Neural progenitor cell (in vitro differentiated cells): ENCODE results near the gene BRINP1.
"Not testable (repeated sequence)": the region's sequence is repeated elsewhere in the genome, so short reads cannot be mapped to it uniquely, and the experiment has no call there.

ENCODE experiments used
- EZH2 ChIP-seq: fragments of 200-600 bp; sonication (generic); IDR thresholded peaks from 2 replicates; pipeline ENCODE4 v1.6.1; 2017; ENCODE audit warnings: antibody characterized with exemption, mild to moderate bottlenecking, moderate library complexity
- EZH2phosphoT487 ChIP-seq: fragments of 200-600 bp; sonication (generic); IDR thresholded peaks from 2 replicates; pipeline ENCODE4 v1.6.1; 2017; ENCODE audit warnings: antibody characterized with exemption
- TF ChIP-seq, protein P1 (sequence below): fragments of 200-600 bp; sonication (generic); IDR thresholded peaks from 2 replicates; pipeline ENCODE4 v1.5.1; 2017; ENCODE audit warnings: antibody characterized with exemption, mild to moderate bottlenecking

GRCh38 chr9:119169222-119169621 is 200.0 kb downstream of the BRINP1 start:
- TF ChIP-seq, protein P1, sequence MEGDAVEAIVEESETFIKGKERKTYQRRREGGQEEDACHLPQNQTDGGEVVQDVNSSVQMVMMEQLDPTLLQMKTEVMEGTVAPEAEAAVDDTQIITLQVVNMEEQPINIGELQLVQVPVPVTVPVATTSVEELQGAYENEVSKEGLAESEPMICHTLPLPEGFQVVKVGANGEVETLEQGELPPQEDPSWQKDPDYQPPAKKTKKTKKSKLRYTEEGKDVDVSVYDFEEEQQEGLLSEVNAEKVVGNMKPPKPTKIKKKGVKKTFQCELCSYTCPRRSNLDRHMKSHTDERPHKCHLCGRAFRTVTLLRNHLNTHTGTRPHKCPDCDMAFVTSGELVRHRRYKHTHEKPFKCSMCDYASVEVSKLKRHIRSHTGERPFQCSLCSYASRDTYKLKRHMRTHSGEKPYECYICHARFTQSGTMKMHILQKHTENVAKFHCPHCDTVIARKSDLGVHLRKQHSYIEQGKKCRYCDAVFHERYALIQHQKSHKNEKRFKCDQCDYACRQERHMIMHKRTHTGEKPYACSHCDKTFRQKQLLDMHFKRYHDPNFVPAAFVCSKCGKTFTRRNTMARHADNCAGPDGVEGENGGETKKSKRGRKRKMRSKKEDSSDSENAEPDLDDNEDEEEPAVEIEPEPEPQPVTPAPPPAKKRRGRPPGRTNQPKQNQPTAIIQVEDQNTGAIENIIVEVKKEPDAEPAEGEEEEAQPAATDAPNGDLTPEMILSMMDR: not testable (repeated sequence)
- not testable (repeated sequence) for TF ChIP-seq EZH2, EZH2phosphoT487
